SK-MEL-5 (cell line): ENCODE data around the gene ILF3. TPM values are rescaled to one million over a fixed set of nuclear protein-coding genes. Genes with fewer than 3 reads are reported as not detected.

Experiments
- DNase-seq: peaks from one replicate; pipeline ENCODE4 v3.0.0-alpha.2; 2016; ENCODE audit warnings: low read depth, low spot score
- in situ Hi-C: cut with HindIII; loops from 2 replicates; pipeline ENCODE4 v1.10.0; 2016; ENCODE audit warnings: low sequenced_read_pairs, high pct_unique_total_duplicates, low pct_unique_long_range_greater_than_20kb
- small RNA-seq, 2 experiments: library from RNA; depleted of rRNA; stranded (forward); fragments of <200 nt; gene quantifications; one replicate each; pipeline ENCODE3, GENCODE V24; 2014
- total RNA-seq: library from RNA; depleted of rRNA; stranded (reverse); fragments of >200 nt; shearing (Covaris generic); gene quantifications from 2 replicates; pipeline ENCODE4 v1.2.3, GENCODE V29; 2014; rRNA removed

Gene ILF3
- total RNA-seq, 1 experiment from 2014 or later: 96.9 TPM

DNA sequence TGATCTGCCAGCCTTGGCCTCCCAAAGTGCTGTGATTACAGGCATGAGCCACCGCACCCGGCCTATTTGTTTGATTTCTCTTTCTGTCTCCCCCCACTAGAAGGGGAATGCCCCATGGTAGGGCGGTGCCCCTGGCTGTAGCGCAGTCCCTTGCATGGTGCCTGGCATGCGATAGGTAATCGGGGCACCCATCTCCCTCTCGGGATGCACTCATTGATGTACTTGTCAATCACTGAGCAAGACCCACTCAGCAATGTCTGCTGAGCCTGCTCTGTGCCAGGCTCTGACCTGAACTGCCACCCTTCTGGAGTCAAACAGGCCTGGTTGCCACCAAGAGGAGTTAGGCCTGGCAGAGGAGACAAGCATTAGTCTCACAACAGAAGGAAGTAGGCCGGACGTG, 83.6 kb downstream of the ILF3 start:
- no peak for DNase-seq
- in situ Hi-C loops: no loop called here

DNA sequence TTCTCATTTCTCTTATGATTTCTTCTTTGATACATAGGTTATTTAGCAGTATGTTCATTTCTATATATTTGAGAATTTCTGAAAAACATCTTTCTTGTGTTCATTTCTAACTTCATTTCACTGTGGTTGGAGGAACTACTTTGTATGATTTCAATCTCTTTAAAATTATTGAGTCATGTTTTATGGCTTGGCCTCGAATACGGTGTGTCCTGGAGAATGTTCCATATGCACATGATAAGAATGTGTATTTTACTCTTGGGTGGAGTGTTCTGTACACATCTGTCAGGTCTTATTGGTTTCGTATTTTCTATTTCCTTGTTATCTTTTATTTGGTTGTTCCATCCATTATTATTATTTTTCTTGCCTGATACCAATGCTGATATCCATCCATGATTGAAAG, 86.7 kb downstream of the ILF3 start:
- in situ Hi-C loops: no loop called here
- no peak for DNase-seq

Small RNA genes lying within 50 kb of the gene (small RNA-seq; reads per million reads assigned to genes)
- gene MIR638: 0 reads per million in 2 experiments

Other genes starting within 250 kb of the ILF3 start
- gene PDE4A, start 233.8 kb upstream of the ILF3 start, total RNA-seq: 1.5 and 2.5 TPM in 2 replicates
- gene KEAP1, start 151.0 kb upstream of the ILF3 start, total RNA-seq: 21.8 and 23.4 TPM in 2 replicates
- gene S1PR5, start 136.9 kb upstream of the ILF3 start, total RNA-seq: 2.6 and 3.2 TPM in 2 replicates
- 35.2 and 37.1 TPM in 2 replicates for gene ATG4D, start 110.4 kb upstream of the ILF3 start, total RNA-seq
- gene KRI1, start 88.3 kb upstream of the ILF3 start, total RNA-seq: 7.9 and 9.3 TPM in 2 replicates
- 2.3 and 2.9 TPM in 2 replicates for gene CDKN2D, start 85.4 kb upstream of the ILF3 start, total RNA-seq
- gene AP1M2, start 67.0 kb upstream of the ILF3 start, total RNA-seq: not detected in 2 replicates
- gene SLC44A2, start 28.8 kb upstream of the ILF3 start, total RNA-seq: 3.1 and 3.2 TPM in 2 replicates
- gene QTRT1, start 47.1 kb downstream of the ILF3 start, total RNA-seq: 18.2 and 18.9 TPM in 2 replicates
- 23.7 and 31.7 TPM in 2 replicates for gene DNM2, start 63.7 kb downstream of the ILF3 start, total RNA-seq
- gene TMED1, start 181.9 kb downstream of the ILF3 start, total RNA-seq: 55.5 and 61.9 TPM in 2 replicates
- 0.71 and 0.98 TPM in 2 replicates for gene C19orf38, start 194.1 kb downstream of the ILF3 start, total RNA-seq
- gene CARM1, start 217.2 kb downstream of the ILF3 start, total RNA-seq: 18.4 and 18.6 TPM in 2 replicates